Osteocyte (in vitro differentiated cells): Measurements from ENCODE around the gene KIF16B. TPM values are rescaled to one million over a fixed set of nuclear protein-coding genes. Genes with fewer than 3 reads are reported as not detected.

Source experiments
- DNase-seq: peaks from one replicate; pipeline ENCODE4 v3.0.0; 2021; ENCODE audit warnings: mixed read lengths; ENCODE audit not compliant: unreplicated experiment; ENCODE audit errors: extremely low spot score
- H3K27ac Mint-ChIP-seq: one replicate; pipeline ENCODE4 v1.8.0; 2021; ENCODE audit warnings: mild to moderate bottlenecking, mixed read lengths; ENCODE audit not compliant: unreplicated experiment
- H3K27me3 Mint-ChIP-seq: one replicate; pipeline ENCODE4 v1.8.0; 2021; ENCODE audit warnings: mixed read lengths; ENCODE audit not compliant: unreplicated experiment
- H3K36me3 Mint-ChIP-seq: one replicate; pipeline ENCODE4 v1.8.0; 2021; ENCODE audit warnings: mixed read lengths; ENCODE audit not compliant: unreplicated experiment
- H3K4me1 Mint-ChIP-seq: one replicate; pipeline ENCODE4 v1.8.0; 2021; ENCODE audit warnings: mixed read lengths; ENCODE audit not compliant: unreplicated experiment
- H3K4me3 Mint-ChIP-seq: one replicate; pipeline ENCODE4 v1.8.0; 2021; ENCODE audit warnings: mild to moderate bottlenecking, moderate library complexity, mixed read lengths; ENCODE audit not compliant: unreplicated experiment
- H3K9me3 Mint-ChIP-seq: one replicate; pipeline ENCODE4 v1.8.0; 2021; ENCODE audit warnings: mixed read lengths; ENCODE audit not compliant: unreplicated experiment
- CTCF ChIP-seq: fragments of 200-600 bp; sonication (generic); IDR thresholded peaks from 2 replicates; pipeline ENCODE4 v1.5.0; 2021; ENCODE audit warnings: antibody characterized with exemption, mild to moderate bottlenecking, moderate library complexity
- total RNA-seq: library from RNA; stranded (reverse); gene quantifications from 2 replicates; pipeline ENCODE4 v1.2.1, GENCODE V29; 2021

The KIF16B gene
- total RNA-seq, 1 donor from 2014 or later, result 10.2 TPM

GRCh38 chr20:16317445-16318362 is 255.5 kb downstream of the KIF16B start:
- H3K36me3 Mint-ChIP-seq, result peaks cover 2% of the 10 kb centered on the region
- no peak overlapping the region for H3K27ac Mint-ChIP-seq
- H3K9me3 Mint-ChIP-seq, result no peaks in the 10 kb centered on the region
- no peaks in the 10 kb centered on the region for H3K4me1 Mint-ChIP-seq
- no peak overlapping the region for H3K4me3 Mint-ChIP-seq
- TF ChIP-seq CTCF, result no peak
- no peak for DNase-seq
- H3K27me3 Mint-ChIP-seq, result no peaks in the 10 kb centered on the region

GRCh38 chr20:16316513-16316912 is 256.7 kb downstream of the KIF16B start:
- H3K4me3 Mint-ChIP-seq, result no peak overlapping the region
- peaks cover 5% of the 10 kb centered on the region for H3K36me3 Mint-ChIP-seq
- H3K27me3 Mint-ChIP-seq, result no peaks in the 10 kb centered on the region
- H3K9me3 Mint-ChIP-seq, result no peaks in the 10 kb centered on the region
- TF ChIP-seq CTCF, result no peak
- H3K27ac Mint-ChIP-seq, result no peak overlapping the region
- DNase-seq, result no peak
- H3K4me1 Mint-ChIP-seq, result no peaks in the 10 kb centered on the region

- no peaks in the 10 kb centered on the region for H3K4me1 Mint-ChIP-seq
- no peak overlapping the region for H3K4me3 Mint-ChIP-seq
- peaks cover 9% of the 10 kb centered on the region for H3K36me3 Mint-ChIP-seq
- H3K27ac Mint-ChIP-seq, result no peak overlapping the region
- TF ChIP-seq CTCF, result no peak
- no peak for DNase-seq
- no peaks in the 10 kb centered on the region for H3K9me3 Mint-ChIP-seq
- H3K27me3 Mint-ChIP-seq, result no peaks in the 10 kb centered on the region
Measured at GRCh38 chr20:16314748-16315159, 258.5 kb downstream of the KIF16B start.

- no peak overlapping the region for H3K27ac Mint-ChIP-seq
- no peaks in the 10 kb centered on the region for H3K4me1 Mint-ChIP-seq
- H3K9me3 Mint-ChIP-seq, result no peaks in the 10 kb centered on the region
- H3K36me3 Mint-ChIP-seq, result peaks cover 10% of the 10 kb centered on the region
- H3K27me3 Mint-ChIP-seq, result no peaks in the 10 kb centered on the region
- no peak for DNase-seq
- no peak overlapping the region for H3K4me3 Mint-ChIP-seq
- TF ChIP-seq CTCF, result no peak
Measured at GRCh38 chr20:16314320-16314719, 258.9 kb downstream of the KIF16B start.

GRCh38 chr20:16313917-16314316 is 259.3 kb downstream of the KIF16B start:
- no peaks in the 10 kb centered on the region for H3K4me1 Mint-ChIP-seq
- no peak for DNase-seq
- no peak overlapping the region for H3K27ac Mint-ChIP-seq
- no peak for TF ChIP-seq CTCF
- no peaks in the 10 kb centered on the region for H3K9me3 Mint-ChIP-seq
- peaks cover 10% of the 10 kb centered on the region for H3K36me3 Mint-ChIP-seq
- H3K27me3 Mint-ChIP-seq, result no peaks in the 10 kb centered on the region
- no peak overlapping the region for H3K4me3 Mint-ChIP-seq
